ENCODE data around the gene SLC22A9.

The SLC22A9 gene

GRCh38 chr11:63444160-63444559, 74.6 kb downstream of the SLC22A9 start:
- DNase-seq (ENCODE audit: low read depth, low spot score), result no peak

- DNase-seq (ENCODE audit: low read depth, low spot score), result no peak
Observed at GRCh38 chr11:63445118-63445517, 75.5 kb downstream of the SLC22A9 start.

DNA sequence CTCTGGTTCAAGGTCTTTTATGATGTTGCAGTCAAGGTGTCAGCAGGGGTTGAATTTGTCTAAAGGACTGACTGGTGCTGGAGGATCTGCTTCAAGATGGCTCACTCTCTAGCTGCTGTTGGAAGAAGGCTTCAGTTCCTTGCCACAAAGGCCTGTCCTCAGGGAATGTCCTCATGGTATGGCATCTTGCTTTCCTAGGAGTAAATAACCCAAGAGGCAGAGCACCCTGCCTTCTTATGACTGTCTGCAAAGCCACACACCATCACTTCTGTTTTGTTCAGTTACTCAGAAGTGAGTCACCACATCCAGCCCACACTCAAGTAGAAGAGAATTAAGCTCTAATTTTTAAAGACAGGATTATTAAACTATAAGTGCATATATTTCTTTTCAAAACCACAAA, 76.1 kb downstream of the SLC22A9 start:
- no peak for DNase-seq (ENCODE audit: low read depth, low spot score)

GRCh38 chr11:63448646-63449045, 79.1 kb downstream of the SLC22A9 start:
- DNase-seq (ENCODE audit: low read depth, low spot score), result no peak

- DNase-seq (ENCODE audit: low read depth, low spot score), result peak; percentile 44
Observed at GRCh38 chr11:63459586-63459985, 90.0 kb downstream of the SLC22A9 start.
